CD14-positive monocyte (primary cell): ENCODE measurements around the gene PHRF1. TPM values are rescaled to one million over a fixed set of nuclear protein-coding genes. Genes with fewer than 3 reads are reported as not detected.
"Not testable (repeated sequence)": the region's sequence is repeated elsewhere in the genome, so short reads cannot be mapped to it uniquely, and the experiment has no call there.

Experiments used
- DNase-seq, 3 donors: peaks; one replicate each; pipeline ENCODE4 v3.0.0-alpha.2; 2011 to 2022
- H2AFZ ChIP-seq: 2 replicates; pipeline ENCODE4 v1.6.0; 2012; ENCODE audit warnings: mild to moderate bottlenecking, low read depth, low read length, inconsistent platforms; ENCODE audit not compliant: insufficient read depth, poor library complexity, severe bottlenecking
- H3K27ac ChIP-seq, 2 donors: 1 replicate in 1 of 2; 2 replicates in 1 of 2; pipeline ENCODE4 v1.5.1; 2012 to 2013; ENCODE audit warnings: low read length in 2 of 2, control low read depth in 1 of 2, inconsistent platforms in 1 of 2, low read depth in 1 of 2, mild to moderate bottlenecking in 1 of 2
- H3K27me3 ChIP-seq, 2 donors: one replicate each; pipeline versions ENCODE4 v1.6.0 to v1.6.1; 2011 to 2013; ENCODE audit warnings: low read length in 2 of 2; ENCODE audit not compliant: control insufficient read depth in 2 of 2, insufficient read depth in 2 of 2
- H3K36me3 ChIP-seq, 2 donors: replicated peaks in 1 of 2; 1 replicate in 1 of 2; 2 replicates in 1 of 2; pipeline versions ENCODE4 v1.5.1 to v1.6.1; 2012 to 2013; ENCODE audit warnings: low read length in 2 of 2, control low read depth in 1 of 2, inconsistent platforms in 1 of 2, mild to moderate bottlenecking in 1 of 2; ENCODE audit not compliant: insufficient read depth in 2 of 2, control insufficient read depth in 1 of 2
- H3K4me1 ChIP-seq, 2 donors: 1 replicate in 1 of 2; 2 replicates in 1 of 2; pipeline versions ENCODE4 v1.5.1 to v1.6.1; 2012 to 2013; ENCODE audit warnings: low read length in 2 of 2, control low read depth in 1 of 2, inconsistent platforms in 1 of 2, mild to moderate bottlenecking in 1 of 2, moderate library complexity in 1 of 2; ENCODE audit not compliant: insufficient read depth in 2 of 2, control insufficient read depth in 1 of 2
- H3K4me2 ChIP-seq: replicated peaks from 2 replicates; pipeline ENCODE3; 2012; ENCODE audit warnings: low read length, moderate library complexity, mild to moderate bottlenecking; ENCODE audit not compliant: poor library complexity, severe bottlenecking; ENCODE audit errors: extremely low read depth
- H3K4me3 ChIP-seq, 3 experiments: fragments of 200-600 bp in 1 of 3; sonication (generic) in 1 of 3; replicated peaks in 1 of 3; 1 replicate in 2 of 3; 2 replicates in 1 of 3; pipeline ENCODE4 v1.5.1; 2011 to 2013; ENCODE audit warnings: low read length in 3 of 3, mild to moderate bottlenecking in 3 of 3, control low read depth in 2 of 3, low read depth in 2 of 3, inconsistent platforms in 1 of 3, moderate library complexity in 1 of 3
- H3K79me2 ChIP-seq: 2 replicates; pipeline ENCODE4 v1.6.0; 2012; ENCODE audit warnings: mild to moderate bottlenecking, control low read depth, inconsistent platforms, low read length, moderate library complexity; ENCODE audit not compliant: insufficient read depth
- H3K9ac ChIP-seq: 2 replicates; pipeline ENCODE4 v1.6.0; 2017; ENCODE audit warnings: low read length, mild to moderate bottlenecking; ENCODE audit not compliant: insufficient read depth, poor library complexity, severe bottlenecking
- H3K9me3 ChIP-seq, 2 donors: replicated peaks in 1 of 2; 1 replicate in 1 of 2; 2 replicates in 1 of 2; pipeline versions ENCODE4 v1.5.1 to v1.6.1; 2012 to 2013; ENCODE audit warnings: low read length in 2 of 2, control low read depth in 1 of 2; ENCODE audit not compliant: control insufficient read depth in 1 of 2, insufficient read depth in 1 of 2
- H4K20me1 ChIP-seq: 2 replicates; pipeline ENCODE4 v1.6.0; 2012; ENCODE audit warnings: mild to moderate bottlenecking, low read length, control low read depth, moderate library complexity; ENCODE audit not compliant: insufficient read depth
- H3K27ac Mint-ChIP-seq, 7 donors: one replicate each; pipeline ENCODE4 v1.8.0; 2020; ENCODE audit warnings: mild to moderate bottlenecking in 7 of 7, mixed read lengths in 7 of 7, moderate library complexity in 6 of 7, inconsistent platforms in 2 of 7
- H3K27me3 Mint-ChIP-seq, 3 donors: one replicate each; pipeline ENCODE4 v1.8.0; 2021 to 2022; ENCODE audit warnings: low read depth in 3 of 3, mild to moderate bottlenecking in 3 of 3, mixed read lengths in 3 of 3, moderate library complexity in 3 of 3, inconsistent platforms in 1 of 3
- H3K36me3 Mint-ChIP-seq, 2 donors: one replicate each; pipeline ENCODE4 v1.8.0; 2020; ENCODE audit warnings: mixed read lengths in 2 of 2, inconsistent platforms in 1 of 2, mild to moderate bottlenecking in 1 of 2
- H3K4me1 Mint-ChIP-seq: one replicate; pipeline ENCODE4 v1.8.0; 2020; ENCODE audit warnings: mild to moderate bottlenecking, mixed read lengths
- H3K4me3 Mint-ChIP-seq, 2 donors: one replicate each; pipeline ENCODE4 v1.8.0; 2020; ENCODE audit warnings: mild to moderate bottlenecking in 2 of 2, mixed read lengths in 2 of 2, moderate library complexity in 1 of 2
- H3K9me3 Mint-ChIP-seq, 7 donors: one replicate each; pipeline ENCODE4 v1.8.0; 2020 to 2022; ENCODE audit warnings: mixed read lengths in 7 of 7, mild to moderate bottlenecking in 6 of 7, moderate library complexity in 6 of 7, inconsistent platforms in 2 of 7
- CTCF ChIP-seq: fragments of 200-600 bp; IDR thresholded peaks from one replicate; pipeline ENCODE4 v1.8.0; 2022; ENCODE audit warnings: antibody characterized with exemption, mild to moderate bottlenecking
- WGBS: methylation state at CpG from one replicate; pipeline ENCODE4 v1.1.5; 2013; ENCODE audit warnings: missing lambda C conversion rate; ENCODE audit not compliant: insufficient coverage; 5-methylcytosine and 5-hydroxymethylcytosine counted together
- intact Hi-C, 2 donors: fragments of 100-400 bp; cut with micrococcal nuclease; formaldehyde crosslinking; loops; one replicate each; pipeline versions ENCODE4 v1.15.0 to v1.15.1; 2023
- polyA plus RNA-seq, 3 donors: library from polyadenylated mRNA; depleted of rRNA in 1 of 3; unstranded in 2 of 3; stranded (reverse) in 1 of 3; fragments of 300-500 nt in 2 of 3; fragments of >200 nt in 1 of 3; fragmentation: Illumina TruSeq in 2 of 3; gene quantifications; 1 replicate in 2 of 3; 2 replicates in 1 of 3; pipeline ENCODE4 v1.2.3, GENCODE V29; 2012 to 2021

PHRF1 gene
- polyA plus RNA-seq, 3 donors, result 1.3 to 11.1 (median 3.3) TPM

- Mint-ChIP-seq H3K36me3 (peaks cover 35 to 79% of the 10 kb centered on the region in 2 donors), H3K9me3 (peaks cover 0 to 12% (median 4%) of the 10 kb centered on the region in 7 donors), H3K27ac (peak overlapping the region in 2 of 7 donors; percentile 57 to 70), H3K4me1 (no peaks in the 10 kb centered on the region), H3K4me3 (no peak overlapping the region), H3K27me3 (peaks cover 0 to 4% (median 0%) of the 10 kb centered on the region in 3 donors)
- TF ChIP-seq CTCF, result no peak
- peaks cover 31 to 57% of the 10 kb centered on the region in 2 donors for H3K36me3 ChIP-seq
- H2AFZ ChIP-seq, result no peak overlapping the region
- H3K4me1 ChIP-seq, result no peaks in the 10 kb centered on the region
- H4K20me1 ChIP-seq, result no peaks in the 10 kb centered on the region
- peak overlapping the region; percentile 27 for H3K27ac ChIP-seq
- H3K9ac ChIP-seq, result no peak overlapping the region
- DNase-seq, result no peak
- no peak overlapping the region for H3K4me3 ChIP-seq
- peaks cover 0 to 6% of the 10 kb centered on the region in 2 donors for H3K9me3 ChIP-seq
- intact Hi-C loops, result no loop called here
- H3K4me2 ChIP-seq, result no peak overlapping the region
- no peaks in the 10 kb centered on the region for H3K79me2 ChIP-seq
- no peaks in the 10 kb centered on the region for H3K27me3 ChIP-seq
- 96% methylated on average over 10 of the region's 15 CpGs for WGBS
These were observed 77.6 kb downstream of the PHRF1 start for GRCh38 chr11:653837-654236.

- Mint-ChIP-seq H3K36me3 (peaks cover 36 to 79% of the 10 kb centered on the region in 2 donors), H3K9me3 (peaks cover 0 to 12% (median 4%) of the 10 kb centered on the region in 7 donors)
- H3K4me1 Mint-ChIP-seq, H3K4me3 Mint-ChIP-seq, intact Hi-C loops, H2AFZ ChIP-seq, H3K4me3 ChIP-seq, H3K79me2 ChIP-seq, H3K27ac Mint-ChIP-seq, H3K9me3 ChIP-seq, H3K27me3 Mint-ChIP-seq, H3K27ac ChIP-seq, H3K4me2 ChIP-seq, H3K9ac ChIP-seq, H3K27me3 ChIP-seq, H3K4me1 ChIP-seq, DNase-seq, H4K20me1 ChIP-seq: not testable (repeated sequence)
- peaks cover 36 to 57% of the 10 kb centered on the region in 2 donors for H3K36me3 ChIP-seq
- WGBS, result 92% methylated on average over 4 of the region's 12 CpGs
These were observed 78.2 kb downstream of the PHRF1 start for GRCh38 chr11:654444-654843.
